CD14-positive monocyte (primary cell): ENCODE results near the gene RCBTB1. TPM values are rescaled to one million over a fixed set of nuclear protein-coding genes. Genes with fewer than 3 reads are reported as not detected.

Experiments used
- DNase-seq, 3 donors: peaks; one replicate each; pipeline ENCODE4 v3.0.0-alpha.2; 2011 to 2022
- H2AFZ ChIP-seq: 2 replicates; pipeline ENCODE4 v1.6.0; 2012; ENCODE audit warnings: mild to moderate bottlenecking, low read depth, low read length, inconsistent platforms; ENCODE audit not compliant: insufficient read depth, poor library complexity, severe bottlenecking
- H3K27ac ChIP-seq, 2 donors: 1 replicate in 1 of 2; 2 replicates in 1 of 2; pipeline ENCODE4 v1.5.1; 2012 to 2013; ENCODE audit warnings: low read length in 2 of 2, control low read depth in 1 of 2, inconsistent platforms in 1 of 2, low read depth in 1 of 2, mild to moderate bottlenecking in 1 of 2
- H3K27me3 ChIP-seq, 2 donors: one replicate each; pipeline versions ENCODE4 v1.6.0 to v1.6.1; 2011 to 2013; ENCODE audit warnings: low read length in 2 of 2; ENCODE audit not compliant: control insufficient read depth in 2 of 2, insufficient read depth in 2 of 2
- H3K36me3 ChIP-seq, 2 donors: replicated peaks in 1 of 2; 1 replicate in 1 of 2; 2 replicates in 1 of 2; pipeline versions ENCODE4 v1.5.1 to v1.6.1; 2012 to 2013; ENCODE audit warnings: low read length in 2 of 2, control low read depth in 1 of 2, inconsistent platforms in 1 of 2, mild to moderate bottlenecking in 1 of 2; ENCODE audit not compliant: insufficient read depth in 2 of 2, control insufficient read depth in 1 of 2
- H3K4me1 ChIP-seq, 2 donors: 1 replicate in 1 of 2; 2 replicates in 1 of 2; pipeline versions ENCODE4 v1.5.1 to v1.6.1; 2012 to 2013; ENCODE audit warnings: low read length in 2 of 2, control low read depth in 1 of 2, inconsistent platforms in 1 of 2, mild to moderate bottlenecking in 1 of 2, moderate library complexity in 1 of 2; ENCODE audit not compliant: insufficient read depth in 2 of 2, control insufficient read depth in 1 of 2
- H3K4me2 ChIP-seq: replicated peaks from 2 replicates; pipeline ENCODE3; 2012; ENCODE audit warnings: low read length, moderate library complexity, mild to moderate bottlenecking; ENCODE audit not compliant: poor library complexity, severe bottlenecking; ENCODE audit errors: extremely low read depth
- H3K4me3 ChIP-seq, 3 experiments: fragments of 200-600 bp in 1 of 3; sonication (generic) in 1 of 3; replicated peaks in 1 of 3; 1 replicate in 2 of 3; 2 replicates in 1 of 3; pipeline ENCODE4 v1.5.1; 2011 to 2013; ENCODE audit warnings: low read length in 3 of 3, mild to moderate bottlenecking in 3 of 3, control low read depth in 2 of 3, low read depth in 2 of 3, inconsistent platforms in 1 of 3, moderate library complexity in 1 of 3
- H3K79me2 ChIP-seq: 2 replicates; pipeline ENCODE4 v1.6.0; 2012; ENCODE audit warnings: mild to moderate bottlenecking, control low read depth, inconsistent platforms, low read length, moderate library complexity; ENCODE audit not compliant: insufficient read depth
- H3K9ac ChIP-seq: 2 replicates; pipeline ENCODE4 v1.6.0; 2017; ENCODE audit warnings: low read length, mild to moderate bottlenecking; ENCODE audit not compliant: insufficient read depth, poor library complexity, severe bottlenecking
- H3K9me3 ChIP-seq, 2 donors: replicated peaks in 1 of 2; 1 replicate in 1 of 2; 2 replicates in 1 of 2; pipeline versions ENCODE4 v1.5.1 to v1.6.1; 2012 to 2013; ENCODE audit warnings: low read length in 2 of 2, control low read depth in 1 of 2; ENCODE audit not compliant: control insufficient read depth in 1 of 2, insufficient read depth in 1 of 2
- H4K20me1 ChIP-seq: 2 replicates; pipeline ENCODE4 v1.6.0; 2012; ENCODE audit warnings: mild to moderate bottlenecking, low read length, control low read depth, moderate library complexity; ENCODE audit not compliant: insufficient read depth
- H3K27ac Mint-ChIP-seq, 7 donors: one replicate each; pipeline ENCODE4 v1.8.0; 2020; ENCODE audit warnings: mild to moderate bottlenecking in 7 of 7, mixed read lengths in 7 of 7, moderate library complexity in 6 of 7, inconsistent platforms in 2 of 7
- H3K27me3 Mint-ChIP-seq, 3 donors: one replicate each; pipeline ENCODE4 v1.8.0; 2021 to 2022; ENCODE audit warnings: low read depth in 3 of 3, mild to moderate bottlenecking in 3 of 3, mixed read lengths in 3 of 3, moderate library complexity in 3 of 3, inconsistent platforms in 1 of 3
- H3K36me3 Mint-ChIP-seq, 2 donors: one replicate each; pipeline ENCODE4 v1.8.0; 2020; ENCODE audit warnings: mixed read lengths in 2 of 2, inconsistent platforms in 1 of 2, mild to moderate bottlenecking in 1 of 2
- H3K4me1 Mint-ChIP-seq: one replicate; pipeline ENCODE4 v1.8.0; 2020; ENCODE audit warnings: mild to moderate bottlenecking, mixed read lengths
- H3K4me3 Mint-ChIP-seq, 2 donors: one replicate each; pipeline ENCODE4 v1.8.0; 2020; ENCODE audit warnings: mild to moderate bottlenecking in 2 of 2, mixed read lengths in 2 of 2, moderate library complexity in 1 of 2
- H3K9me3 Mint-ChIP-seq, 7 donors: one replicate each; pipeline ENCODE4 v1.8.0; 2020 to 2022; ENCODE audit warnings: mixed read lengths in 7 of 7, mild to moderate bottlenecking in 6 of 7, moderate library complexity in 6 of 7, inconsistent platforms in 2 of 7
- WGBS: methylation state at CpG from one replicate; pipeline ENCODE4 v1.1.5; 2013; ENCODE audit warnings: missing lambda C conversion rate; ENCODE audit not compliant: insufficient coverage; 5-methylcytosine and 5-hydroxymethylcytosine counted together
- intact Hi-C, 2 donors: fragments of 100-400 bp; cut with micrococcal nuclease; formaldehyde crosslinking; loops; one replicate each; pipeline versions ENCODE4 v1.15.0 to v1.15.1; 2023
- polyA plus RNA-seq, 3 donors: library from polyadenylated mRNA; depleted of rRNA in 1 of 3; unstranded in 2 of 3; stranded (reverse) in 1 of 3; fragments of 300-500 nt in 2 of 3; fragments of >200 nt in 1 of 3; fragmentation: Illumina TruSeq in 2 of 3; gene quantifications; 1 replicate in 2 of 3; 2 replicates in 1 of 3; pipeline ENCODE4 v1.2.3, GENCODE V29; 2012 to 2021
- TF ChIP-seq, protein P1 (sequence below): fragments of 200-600 bp; IDR thresholded peaks from one replicate; pipeline ENCODE4 v1.8.0; 2022; ENCODE audit warnings: antibody characterized with exemption, mild to moderate bottlenecking

RCBTB1 gene
- polyA plus RNA-seq, 3 donors, result 9.8 to 19.4 (median 13.2) TPM

DNA sequence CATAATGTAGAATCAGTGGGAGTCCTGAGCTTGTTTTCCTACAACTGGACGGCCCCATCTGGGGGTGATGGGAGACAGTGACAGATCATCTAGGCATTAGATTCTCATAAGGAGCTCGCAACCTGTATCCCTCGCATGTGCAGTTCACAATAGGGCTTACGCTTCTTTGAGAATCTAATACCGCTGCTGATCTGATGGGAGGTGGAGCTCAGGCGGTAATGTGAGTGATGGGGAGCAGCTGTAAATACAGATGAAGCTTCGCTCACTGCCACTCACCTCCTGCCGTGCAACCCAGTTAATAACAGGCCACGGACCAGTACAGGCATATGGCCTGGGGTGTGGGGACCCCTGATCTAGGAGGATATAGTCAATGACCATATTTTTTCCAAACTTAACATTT is 38.8 kb downstream of the RCBTB1 start:
- H3K27ac ChIP-seq, result no peak overlapping the region
- TF ChIP-seq, protein P1, sequence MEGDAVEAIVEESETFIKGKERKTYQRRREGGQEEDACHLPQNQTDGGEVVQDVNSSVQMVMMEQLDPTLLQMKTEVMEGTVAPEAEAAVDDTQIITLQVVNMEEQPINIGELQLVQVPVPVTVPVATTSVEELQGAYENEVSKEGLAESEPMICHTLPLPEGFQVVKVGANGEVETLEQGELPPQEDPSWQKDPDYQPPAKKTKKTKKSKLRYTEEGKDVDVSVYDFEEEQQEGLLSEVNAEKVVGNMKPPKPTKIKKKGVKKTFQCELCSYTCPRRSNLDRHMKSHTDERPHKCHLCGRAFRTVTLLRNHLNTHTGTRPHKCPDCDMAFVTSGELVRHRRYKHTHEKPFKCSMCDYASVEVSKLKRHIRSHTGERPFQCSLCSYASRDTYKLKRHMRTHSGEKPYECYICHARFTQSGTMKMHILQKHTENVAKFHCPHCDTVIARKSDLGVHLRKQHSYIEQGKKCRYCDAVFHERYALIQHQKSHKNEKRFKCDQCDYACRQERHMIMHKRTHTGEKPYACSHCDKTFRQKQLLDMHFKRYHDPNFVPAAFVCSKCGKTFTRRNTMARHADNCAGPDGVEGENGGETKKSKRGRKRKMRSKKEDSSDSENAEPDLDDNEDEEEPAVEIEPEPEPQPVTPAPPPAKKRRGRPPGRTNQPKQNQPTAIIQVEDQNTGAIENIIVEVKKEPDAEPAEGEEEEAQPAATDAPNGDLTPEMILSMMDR, result no peak
- H3K4me1 ChIP-seq, result peaks cover 6 to 10% of the 10 kb centered on the region in 2 donors
- no peaks in the 10 kb centered on the region for H3K27me3 ChIP-seq
- no peak overlapping the region for H3K9ac ChIP-seq
- H3K4me2 ChIP-seq, result no peak overlapping the region
- no peak overlapping the region for H3K4me3 Mint-ChIP-seq
- peaks cover 36 to 73% of the 10 kb centered on the region in 2 donors for H3K36me3 ChIP-seq
- DNase-seq, result no peak
- no peak overlapping the region for H2AFZ ChIP-seq
- intact Hi-C loops, result no loop called here
- no peaks in the 10 kb centered on the region for H4K20me1 ChIP-seq
- no peaks in the 10 kb centered on the region for H3K9me3 ChIP-seq
- H3K4me3 ChIP-seq, result no peak overlapping the region
- no peak overlapping the region for H3K27ac Mint-ChIP-seq
- 93% methylated on average over 3 of the region's 9 CpGs for WGBS
- H3K27me3 Mint-ChIP-seq, result no peaks in the 10 kb centered on the region
- H3K79me2 ChIP-seq, result no peaks in the 10 kb centered on the region
- peaks cover 8% of the 10 kb centered on the region for H3K4me1 Mint-ChIP-seq
- peaks cover 59 to 75% of the 10 kb centered on the region in 2 donors for H3K36me3 Mint-ChIP-seq
- H3K9me3 Mint-ChIP-seq, result no peaks in the 10 kb centered on the region

DNA sequence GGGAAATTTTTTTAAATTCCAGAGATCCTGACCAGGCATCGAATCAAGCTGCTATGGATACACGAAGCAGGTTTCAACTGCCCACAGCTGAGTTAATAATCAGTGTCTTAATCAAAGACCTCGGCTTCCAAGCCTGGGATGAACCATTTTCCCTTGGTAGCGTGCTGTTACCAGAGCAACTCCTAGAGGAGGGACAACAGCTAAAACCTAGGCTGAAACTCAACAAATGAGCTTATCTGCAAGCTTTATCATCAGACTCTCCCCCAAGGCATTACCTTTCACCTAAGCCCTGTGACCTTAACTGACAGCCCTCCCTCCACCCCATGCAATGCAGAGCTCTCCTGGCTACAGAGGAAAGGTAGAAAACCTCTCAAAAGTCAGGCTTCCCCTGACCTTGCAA is 39.7 kb downstream of the RCBTB1 start:
- WGBS, result 100% methylated on average over 4 of the region's 4 CpGs
- intact Hi-C loops, result no loop called here
- no peak overlapping the region for H3K4me3 ChIP-seq
- no peak overlapping the region for H3K4me2 ChIP-seq
- Mint-ChIP-seq H3K4me3 (no peak overlapping the region), H3K9me3 (no peaks in the 10 kb centered on the region), H3K27me3 (no peaks in the 10 kb centered on the region), H3K27ac (no peak overlapping the region), H3K4me1 (peaks cover 5% of the 10 kb centered on the region), H3K36me3 (peaks cover 59 to 80% of the 10 kb centered on the region in 2 donors)
- H2AFZ ChIP-seq, result no peak overlapping the region
- H3K27me3 ChIP-seq, result no peaks in the 10 kb centered on the region
- no peak overlapping the region for H3K9ac ChIP-seq
- no peaks in the 10 kb centered on the region for H4K20me1 ChIP-seq
- H3K79me2 ChIP-seq, result no peaks in the 10 kb centered on the region
- no peaks in the 10 kb centered on the region for H3K9me3 ChIP-seq
- H3K27ac ChIP-seq, result no peak overlapping the region
- no peak for DNase-seq
- peaks cover 0 to 3% of the 10 kb centered on the region in 2 donors for H3K4me1 ChIP-seq
- peaks cover 36 to 82% of the 10 kb centered on the region in 2 donors for H3K36me3 ChIP-seq
- TF ChIP-seq, protein P1, result no peak
